ENCODE measurements around the gene DOCK6.

DOCK6 gene

DNA sequence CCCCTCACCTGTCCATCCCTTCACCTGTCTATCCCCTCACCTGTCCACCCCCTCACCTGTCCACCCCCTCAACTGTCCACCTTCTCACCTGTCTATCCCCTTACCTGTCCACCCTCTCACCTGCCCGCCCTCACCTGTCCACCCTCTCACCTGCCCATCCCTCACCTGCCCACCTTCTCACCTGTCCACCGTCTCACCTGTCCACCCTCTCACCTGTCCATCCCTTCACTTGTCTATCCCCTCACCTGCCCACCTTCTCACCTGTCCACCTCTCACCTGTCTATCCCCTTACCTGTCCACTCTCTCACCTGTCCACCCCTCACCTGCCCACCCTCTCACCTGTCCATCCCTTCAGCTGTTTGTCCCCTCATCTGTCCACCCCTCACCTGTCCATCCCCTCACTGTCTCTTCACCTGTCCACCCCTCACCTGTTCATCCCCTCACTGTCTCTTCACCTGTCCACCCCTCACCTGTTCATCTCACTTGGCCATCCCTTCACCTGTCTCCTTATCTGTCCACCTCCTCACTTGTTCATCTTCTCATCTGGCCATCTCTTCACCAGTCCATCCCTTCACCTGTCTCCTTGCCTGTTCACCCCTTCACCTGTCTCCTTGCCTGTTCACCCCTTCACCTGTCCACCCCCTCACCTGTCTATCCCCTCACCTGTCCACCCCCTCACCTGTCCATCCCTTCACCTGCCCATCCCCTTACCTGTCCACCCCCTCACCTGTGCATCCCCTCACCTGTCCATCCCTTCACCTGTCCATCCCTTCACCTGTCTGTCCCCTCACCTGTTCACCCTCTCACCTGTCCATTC lies 52.3 kb downstream of the DOCK6 start:
- Histone ChIP-seq H3K27me3 (ENCODE audit: insufficient read depth, low read depth) (peaks cover 20% of the 10 kb centered on the region; the same call in 1 of the 2 replicates), H2AFZ (ENCODE audit: low read depth) (no peak overlapping the region), H3K9ac (no peak overlapping the region), H3K4me2 (no peak overlapping the region), H3K4me3 (IDR thresholded peaks at IDR 0.05; ENCODE audit: insufficient read depth, low read depth, low read length) (no peak overlapping the region), H3K27ac (no peak overlapping the region), H3K79me2 (ENCODE audit: insufficient read depth, low read depth) (no peaks in the 10 kb centered on the region), H3K4me1 (ENCODE audit: low read depth, poor library complexity, severe bottlenecking) (no peaks in the 10 kb centered on the region), H3K36me3 (ENCODE audit: insufficient read depth) (no peaks in the 10 kb centered on the region), H4K20me1 (ENCODE audit: insufficient read depth) (no peaks in the 10 kb centered on the region)
- no peak for TF ChIP-seq CTCF (conservative IDR thresholded peaks at IDR 0.05; ENCODE audit: low read depth, low read length)

DNA sequence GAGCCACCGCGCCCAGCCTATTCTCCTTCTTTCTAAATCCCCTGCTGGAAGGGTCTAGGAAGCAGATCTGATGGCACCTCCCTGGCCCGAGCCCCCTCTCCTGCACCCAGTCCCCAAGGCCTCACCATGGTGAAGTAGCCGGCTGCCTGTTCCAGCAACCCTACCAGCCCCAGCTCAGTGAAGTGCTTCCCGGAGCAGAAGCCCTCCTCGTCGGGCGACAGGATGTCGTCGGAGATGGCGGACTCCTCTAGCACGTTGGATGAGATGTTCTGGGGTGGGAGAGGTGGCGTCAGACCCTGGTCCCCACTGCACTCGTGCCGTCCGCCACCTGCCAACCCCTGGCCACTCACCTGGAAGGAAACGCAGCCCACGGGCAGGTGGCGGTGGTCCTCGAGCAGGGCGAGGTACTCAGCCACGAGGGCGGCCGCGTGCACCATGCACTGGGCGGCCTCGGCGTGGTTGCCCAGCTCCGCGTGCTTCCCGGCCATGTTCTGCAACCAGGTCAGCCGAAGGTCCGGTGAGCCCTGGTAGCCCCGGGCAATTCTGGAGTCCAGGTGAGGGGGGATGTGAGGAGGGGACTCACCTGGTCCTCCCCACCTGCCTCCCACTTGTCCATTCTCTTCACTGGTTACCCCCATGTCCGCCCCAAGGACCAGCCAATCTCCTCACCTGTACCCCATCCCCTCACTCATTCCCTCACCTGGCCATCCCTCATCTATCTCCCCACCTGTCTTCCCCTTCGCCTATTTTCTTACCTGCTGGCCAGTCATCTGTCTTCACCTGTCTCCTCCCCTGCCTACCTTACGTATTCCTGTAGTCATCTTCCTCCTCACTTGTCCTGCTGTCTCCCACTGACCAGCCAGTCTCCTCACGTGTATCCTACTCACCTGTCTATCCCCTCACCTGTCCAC lies 53.5 kb downstream of the DOCK6 start:
- Histone ChIP-seq H3K4me3 (IDR thresholded peaks at IDR 0.05; ENCODE audit: insufficient read depth, low read depth, low read length) (no peak overlapping the region), H4K20me1 (ENCODE audit: insufficient read depth) (no peaks in the 10 kb centered on the region), H3K27ac (no peak overlapping the region), H3K4me1 (ENCODE audit: low read depth, poor library complexity, severe bottlenecking) (no peaks in the 10 kb centered on the region), H3K36me3 (ENCODE audit: insufficient read depth) (no peaks in the 10 kb centered on the region), H3K4me2 (no peak overlapping the region), H2AFZ (ENCODE audit: low read depth) (no peak overlapping the region), H3K9ac (no peak overlapping the region), H3K27me3 (ENCODE audit: insufficient read depth, low read depth) (peaks cover 22% of the 10 kb centered on the region; the same call in 1 of the 2 replicates), H3K79me2 (ENCODE audit: insufficient read depth, low read depth) (no peaks in the 10 kb centered on the region)
- TF ChIP-seq CTCF (conservative IDR thresholded peaks at IDR 0.05; ENCODE audit: low read depth, low read length), result no peak

- no peak overlapping the region for H3K27ac ChIP-seq
These were observed 56.3 kb downstream of the DOCK6 start for GRCh38 chr19:11205939-11206570.

More at GRCh38 chr19:11205939-11206570, 56.3 kb downstream of the DOCK6 start:
- Histone ChIP-seq H4K20me1 (ENCODE audit: insufficient read depth) (no peaks in the 10 kb centered on the region), H3K4me3 (IDR thresholded peaks at IDR 0.05; ENCODE audit: insufficient read depth, low read depth, low read length) (no peak overlapping the region), H3K36me3 (ENCODE audit: insufficient read depth) (no peaks in the 10 kb centered on the region), H3K4me2 (no peak overlapping the region), H3K27me3 (ENCODE audit: insufficient read depth, low read depth) (peaks cover 22% of the 10 kb centered on the region; the same call in 1 of the 2 replicates), H3K9ac (no peak overlapping the region), H3K4me1 (ENCODE audit: low read depth, poor library complexity, severe bottlenecking) (no peaks in the 10 kb centered on the region), H3K79me2 (ENCODE audit: insufficient read depth, low read depth) (no peaks in the 10 kb centered on the region), H2AFZ (ENCODE audit: low read depth) (no peak overlapping the region)
- TF ChIP-seq CTCF (conservative IDR thresholded peaks at IDR 0.05; ENCODE audit: low read depth, low read length), result no peak
